CD4-positive, alpha-beta T cell (primary cell): ENCODE measurements around the gene SYNE1. TPM values are rescaled to one million over a fixed set of nuclear protein-coding genes. Genes with fewer than 3 reads are reported as not detected.
A peak's percentile ranks its signal among the peaks of the same experiment; 100 is the strongest.

Experiments used
- ATAC-seq: fragments of 200-7000 bp; cut with Tn5 transposase; one replicate; pipeline ENCODE4 v1.10.0; 2022; ENCODE audit warnings: mild to moderate bottlenecking; ENCODE audit not compliant: poor library complexity
- CTCF ChIA-PET: fragments of 350-600 bp; sonication (Branson Sonifier 250); formaldehyde crosslinking; loops from one replicate; lab custom pipeline; 2021; ENCODE audit warnings: antibody characterized with exemption, inconsistent platforms; lab: Charles Lee
- POLR2A ChIA-PET: fragments of 350-600 bp; sonication (Branson Sonifier 250); formaldehyde crosslinking; loops from one replicate; lab custom pipeline; 2021; ENCODE audit warnings: antibody characterized with exemption, inconsistent platforms; lab: Charles Lee
- DNase-seq, 14 experiments: peaks; one replicate each; pipeline ENCODE4 v3.0.0-alpha.2; 2013 to 2020; ENCODE audit warnings: mixed read lengths in 2 of 14
- H3K27ac ChIP-seq, 2 donors: one replicate each; pipeline versions ENCODE4 v1.5.1 to v1.7.0; 2013; ENCODE audit warnings: low read length in 2 of 2, low read depth in 1 of 2, mild to moderate bottlenecking in 1 of 2
- H3K27me3 ChIP-seq, 2 experiments: 1 replicate in 1 of 2; 2 replicates in 1 of 2; pipeline versions ENCODE4 v1.6.1 to v1.7.0; 2013; ENCODE audit warnings: low read length in 2 of 2, control low read depth in 1 of 2, mild to moderate bottlenecking in 1 of 2, moderate library complexity in 1 of 2; ENCODE audit not compliant: insufficient read depth in 2 of 2, control insufficient read depth in 1 of 2
- H3K36me3 ChIP-seq: one replicate; pipeline ENCODE4 v1.6.1; 2013; ENCODE audit warnings: low read length, control low read depth; ENCODE audit not compliant: insufficient read depth
- H3K4me1 ChIP-seq: one replicate; pipeline ENCODE4 v1.6.1; 2013; ENCODE audit warnings: low read length, control low read depth; ENCODE audit not compliant: insufficient read depth
- H3K4me3 ChIP-seq: one replicate; pipeline ENCODE4 v1.5.1; 2013; ENCODE audit warnings: mild to moderate bottlenecking, low read length, moderate library complexity
- H3K9me3 ChIP-seq, 2 experiments: 1 replicate in 1 of 2; 2 replicates in 1 of 2; pipeline versions ENCODE4 v1.6.1 to v1.7.0; 2013; ENCODE audit warnings: low read length in 2 of 2, mild to moderate bottlenecking in 2 of 2, control low read depth in 1 of 2, moderate library complexity in 1 of 2; ENCODE audit not compliant: control insufficient read depth in 1 of 2, insufficient read depth in 1 of 2
- H3K27ac Mint-ChIP-seq: one replicate; pipeline ENCODE4 v1.8.0; 2020; ENCODE audit warnings: mixed read lengths
- H3K27me3 Mint-ChIP-seq: one replicate; pipeline ENCODE4 v1.8.0; 2021; ENCODE audit warnings: mixed read lengths
- H3K36me3 Mint-ChIP-seq: one replicate; pipeline ENCODE4 v1.8.0; 2021; ENCODE audit warnings: low read depth, mixed read lengths
- H3K4me1 Mint-ChIP-seq: one replicate; pipeline ENCODE4 v1.8.0; 2021; ENCODE audit warnings: low read depth, mixed read lengths
- H3K4me3 Mint-ChIP-seq: one replicate; pipeline ENCODE4 v1.8.0; 2020; ENCODE audit warnings: mild to moderate bottlenecking, mixed read lengths
- H3K9me3 Mint-ChIP-seq: one replicate; pipeline ENCODE4 v1.8.0; 2020; ENCODE audit warnings: mixed read lengths
- intact Hi-C, 2 experiments: fragments of 100-400 bp; cut with DNase I in 1 of 2; cut with micrococcal nuclease in 1 of 2; formaldehyde crosslinking; loops; one replicate each; pipeline versions ENCODE4 v1.15.1 to v1.9.0; 2023 to 2025; cut with DNase I, micrococcal nuclease
- total RNA-seq, 174 experiments: library from RNA in 2 of 174; stranded (reverse) in 2 of 174; gene quantifications; one replicate each; pipeline ENCODE4 v1.2.3 and lab custom pipeline; 2021 to 2026
- TF ChIP-seq, protein P1 (sequence below): fragments of 200-600 bp; IDR thresholded peaks from one replicate; pipeline ENCODE4 v1.8.0; 2022; ENCODE audit warnings: antibody characterized with exemption, mild to moderate bottlenecking

The SYNE1 gene
- total RNA-seq, 2 experiments from 2014 or later, result 94.9 to 108 TPM

DNA sequence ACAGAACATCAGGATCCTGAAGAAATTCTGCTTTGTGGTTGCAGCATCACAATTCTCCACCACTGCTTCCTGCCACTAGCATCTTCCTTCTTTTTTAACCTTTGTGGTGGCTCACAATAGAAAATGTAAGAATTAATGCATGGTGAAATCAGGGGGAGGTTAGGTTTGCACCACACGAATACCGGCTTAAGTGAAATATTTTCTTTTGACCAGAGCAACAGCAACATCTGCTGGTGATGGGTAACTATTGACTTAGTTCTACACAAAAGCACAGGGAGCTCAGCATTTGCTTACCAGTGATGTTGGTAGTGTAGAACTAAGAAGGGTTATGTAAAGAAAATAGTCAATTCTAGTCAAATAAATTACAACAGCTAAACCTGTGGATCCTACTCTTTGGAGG is 280.5 kb downstream of the SYNE1 start:
- intact Hi-C loops, result loop anchor here (1.0 to 10.0 kb wide), 3 partner anchors 54 to 592 kb away; no protein-coding TSS in a partner anchor
- no peak overlapping the region for H3K27ac Mint-ChIP-seq
- H3K36me3 Mint-ChIP-seq, result no peaks in the 10 kb centered on the region
- ChIA-PET CTCF (interaction anchor here (0.9 to 1.8 kb wide), 4 partner anchors 18 to 56 kb away, joined by 3 to 9 read pairs (median 4); no protein-coding TSS in a partner anchor), POLR2A (no interaction called here)
- TF ChIP-seq, protein P1, sequence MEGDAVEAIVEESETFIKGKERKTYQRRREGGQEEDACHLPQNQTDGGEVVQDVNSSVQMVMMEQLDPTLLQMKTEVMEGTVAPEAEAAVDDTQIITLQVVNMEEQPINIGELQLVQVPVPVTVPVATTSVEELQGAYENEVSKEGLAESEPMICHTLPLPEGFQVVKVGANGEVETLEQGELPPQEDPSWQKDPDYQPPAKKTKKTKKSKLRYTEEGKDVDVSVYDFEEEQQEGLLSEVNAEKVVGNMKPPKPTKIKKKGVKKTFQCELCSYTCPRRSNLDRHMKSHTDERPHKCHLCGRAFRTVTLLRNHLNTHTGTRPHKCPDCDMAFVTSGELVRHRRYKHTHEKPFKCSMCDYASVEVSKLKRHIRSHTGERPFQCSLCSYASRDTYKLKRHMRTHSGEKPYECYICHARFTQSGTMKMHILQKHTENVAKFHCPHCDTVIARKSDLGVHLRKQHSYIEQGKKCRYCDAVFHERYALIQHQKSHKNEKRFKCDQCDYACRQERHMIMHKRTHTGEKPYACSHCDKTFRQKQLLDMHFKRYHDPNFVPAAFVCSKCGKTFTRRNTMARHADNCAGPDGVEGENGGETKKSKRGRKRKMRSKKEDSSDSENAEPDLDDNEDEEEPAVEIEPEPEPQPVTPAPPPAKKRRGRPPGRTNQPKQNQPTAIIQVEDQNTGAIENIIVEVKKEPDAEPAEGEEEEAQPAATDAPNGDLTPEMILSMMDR, result peak; percentile 44
- no peak overlapping the region for H3K4me3 Mint-ChIP-seq
- no peak overlapping the region for H3K4me3 ChIP-seq
- H3K9me3 ChIP-seq, result no peaks in the 10 kb centered on the region
- no peak overlapping the region for H3K27ac ChIP-seq
- peak; percentile 69 for ATAC-seq
- DNase-seq, result peak in 4 of 14 experiments; percentile 14 to 59 (median 47)
- no peaks in the 10 kb centered on the region for H3K36me3 ChIP-seq
- no peaks in the 10 kb centered on the region for H3K9me3 Mint-ChIP-seq
- no peaks in the 10 kb centered on the region for H3K27me3 Mint-ChIP-seq
- H3K4me1 Mint-ChIP-seq, result peaks cover 4% of the 10 kb centered on the region
- no peaks in the 10 kb centered on the region for H3K27me3 ChIP-seq
- no peaks in the 10 kb centered on the region for H3K4me1 ChIP-seq

DNA sequence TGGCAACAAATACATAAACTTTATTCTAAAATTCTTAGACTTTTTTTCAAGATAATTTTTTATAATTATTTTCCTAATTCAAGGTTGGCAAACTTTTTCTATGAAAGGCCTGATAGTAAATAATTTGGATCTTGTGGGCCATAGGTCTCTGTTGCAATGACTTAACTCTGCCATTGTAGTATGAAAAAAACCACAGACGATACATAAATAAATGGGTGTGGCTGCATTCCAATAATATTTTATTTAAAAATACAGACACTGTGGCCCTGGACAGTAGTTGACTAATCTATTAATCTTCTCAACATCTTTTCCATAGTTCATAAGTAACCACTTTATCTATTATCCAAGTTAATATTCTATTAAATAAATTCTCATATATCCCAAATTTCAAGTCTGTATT is 281.1 kb downstream of the SYNE1 start:
- Mint-ChIP-seq H3K36me3 (no peaks in the 10 kb centered on the region), H3K4me3 (no peak overlapping the region), H3K9me3 (no peaks in the 10 kb centered on the region), H3K4me1 (peaks cover 4% of the 10 kb centered on the region), H3K27me3 (no peaks in the 10 kb centered on the region), H3K27ac (no peak overlapping the region)
- ATAC-seq (no peak), DNase-seq (no peak)
- Histone ChIP-seq H3K4me1 (no peaks in the 10 kb centered on the region), H3K27ac (no peak overlapping the region), H3K9me3 (no peaks in the 10 kb centered on the region), H3K4me3 (no peak overlapping the region), H3K36me3 (no peaks in the 10 kb centered on the region), H3K27me3 (no peaks in the 10 kb centered on the region)
- CTCF ChIA-PET, result no interaction called here
- intact Hi-C loops, result loop anchor here (1.0 to 10.0 kb wide), 3 partner anchors 54 to 591 kb away; no protein-coding TSS in a partner anchor
- POLR2A ChIA-PET, result no interaction called here
- TF ChIP-seq, protein P1, result no peak

DNA sequence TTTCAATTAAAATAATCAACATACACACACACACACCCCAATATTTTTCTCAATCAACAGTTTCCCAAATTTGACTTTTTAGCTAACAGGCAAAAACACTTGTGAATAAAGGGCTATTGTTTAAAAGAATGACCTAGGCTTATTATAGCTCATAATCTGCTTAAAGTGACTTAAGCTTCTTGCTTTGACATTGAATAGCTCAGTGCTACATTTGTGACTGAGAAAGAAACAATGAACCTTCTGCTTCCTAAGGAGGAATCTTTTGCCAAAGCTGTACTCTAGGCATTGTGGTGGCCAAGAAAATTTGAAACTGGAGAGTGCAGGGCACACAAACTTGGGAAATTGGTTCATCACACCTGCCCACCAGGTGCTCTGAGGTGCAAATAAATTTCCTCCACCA is 282.0 kb downstream of the SYNE1 start:
- Mint-ChIP-seq H3K27me3 (no peaks in the 10 kb centered on the region), H3K4me1 (peaks cover 4% of the 10 kb centered on the region), H3K4me3 (no peak overlapping the region), H3K36me3 (no peaks in the 10 kb centered on the region), H3K27ac (no peak overlapping the region), H3K9me3 (no peaks in the 10 kb centered on the region)
- ChIA-PET CTCF (no interaction called here), POLR2A (no interaction called here)
- no peaks in the 10 kb centered on the region for H3K9me3 ChIP-seq
- DNase-seq, result no peak
- H3K27me3 ChIP-seq, result no peaks in the 10 kb centered on the region
- no peaks in the 10 kb centered on the region for H3K4me1 ChIP-seq
- no peak overlapping the region for H3K4me3 ChIP-seq
- TF ChIP-seq, protein P1, result no peak
- intact Hi-C loops, result loop anchor here (5.0 to 10.0 kb wide), 2 partner anchors 148 to 590 kb away; no protein-coding TSS in a partner anchor
- no peak for ATAC-seq
- H3K27ac ChIP-seq, result no peak overlapping the region
- H3K36me3 ChIP-seq, result no peaks in the 10 kb centered on the region
